HepG2 (cell line): ENCODE results near the gene HERC4. TPM values are rescaled to one million over a fixed set of nuclear protein-coding genes. Genes with fewer than 3 reads are reported as not detected.

Source experiments
- HNRNPLL ChIP-seq: fragments of 200-400 bp; formaldehyde crosslinking; IDR thresholded peaks from 2 replicates; pipeline ENCODE4 v1.6.1; 2017; ENCODE audit warnings: mild to moderate bottlenecking, low read depth, low read length; ENCODE audit not compliant: poor library complexity, severe bottlenecking
- HOXA5 ChIP-seq: sonication (generic); formaldehyde crosslinking; IDR thresholded peaks from 2 replicates; pipeline ENCODE4 v1.4.0; 2020; ENCODE audit warnings: missing genetic modification reagents
- HOXA9 ChIP-seq: sonication (generic); formaldehyde crosslinking; IDR thresholded peaks from 2 replicates; pipeline ENCODE4 v1.8.1; 2022; ENCODE audit warnings: missing genetic modification reagents, mild to moderate bottlenecking, moderate library complexity, borderline replicate concordance
- IRF2 ChIP-seq: IDR thresholded peaks from 2 replicates; pipeline ENCODE4 v1.6.1; 2018; ENCODE audit warnings: missing genetic modification reagents, missing compliant biosample characterization
- KAT2B ChIP-seq: fragments of 150-350 bp; IDR thresholded peaks from 2 replicates; pipeline ENCODE4 v1.6.1; 2014; ENCODE audit warnings: low read depth, low read length, borderline replicate concordance
- RAD21 ChIP-seq: fragments of 450-650 bp; formaldehyde crosslinking; IDR thresholded peaks from 2 replicates; pipeline ENCODE4 v1.5.0; 2020; ENCODE audit warnings: mild to moderate bottlenecking
- SP140L ChIP-seq: sonication (generic); formaldehyde crosslinking; IDR thresholded peaks from 2 replicates; pipeline ENCODE4 v1.4.0; 2020; ENCODE audit warnings: missing genetic modification reagents, borderline replicate concordance
- YY1 ChIP-seq: IDR thresholded peaks from 2 replicates; pipeline ENCODE4 v1.6.1; 2011; ENCODE audit warnings: low read length, low read depth, moderate library complexity, mild to moderate bottlenecking; ENCODE audit not compliant: insufficient read depth, insufficient replicate concordance
- ZFP36 ChIP-seq: fragments of 150-350 bp; IDR thresholded peaks from 2 replicates; pipeline ENCODE4 v1.6.1; 2018; ENCODE audit warnings: borderline replicate concordance, low read length, low read depth; ENCODE audit not compliant: partially characterized antibody
- ZFYVE20 ChIP-seq: sonication (generic); formaldehyde crosslinking; IDR thresholded peaks from 2 replicates; pipeline ENCODE4 v1.8.0; 2023; ENCODE audit warnings: low read depth, mild to moderate bottlenecking, moderate library complexity, missing genetic modification reagents, borderline replicate concordance
- ZNF282 ChIP-seq: fragments of 450-650 bp; IDR thresholded peaks from 2 replicates; pipeline ENCODE4 v1.6.1; 2018; ENCODE audit not compliant: partially characterized antibody
- ZNF501 ChIP-seq: sonication (generic); formaldehyde crosslinking; IDR thresholded peaks from 2 replicates; pipeline ENCODE4 v1.5.1; 2020; ENCODE audit warnings: mild to moderate bottlenecking, moderate library complexity, missing genetic modification reagents
- polyA plus RNA-seq, 8 experiments: library from polyadenylated mRNA; depleted of rRNA in 3 of 8; stranded (reverse) in 7 of 8; unstranded in 1 of 8; fragments of >200 nt; fragmentation: Illumina TruSeq in 4 of 8; extraction: Trizol in 4 of 8; gene quantifications; 2 replicates each; pipeline versions ENCODE4 v1.2.1 to v1.2.3, GENCODE V29; 2011 to 2016; ENCODE audit warnings: low read depth in 4 of 8, missing spikeins in 1 of 8, mixed read lengths in 1 of 8; ENCODE audit not compliant: insufficient read depth in 1 of 8
- total RNA-seq, 5 experiments: library from RNA; depleted of rRNA; stranded (reverse); fragments of >200 nt; fragmentation: Illumina TruSeq; extraction: Trizol; gene quantifications; 2 replicates each; pipeline ENCODE4 v1.2.3, GENCODE V29; 2016; ENCODE audit warnings: low read depth in 1 of 5
- TF ChIP-seq, protein P1 (sequence below): sonication (generic); formaldehyde crosslinking; IDR thresholded peaks from 2 replicates; pipeline ENCODE4 v1.5.0; 2020; ENCODE audit warnings: mild to moderate bottlenecking, missing genetic modification reagents, borderline replicate concordance
- TF ChIP-seq, protein P2 (sequence below): sonication (generic); IDR thresholded peaks from 2 replicates; pipeline ENCODE4 v1.6.1; 2016; ENCODE audit warnings: low read depth, borderline replicate concordance
- TF ChIP-seq, protein P3 (sequence below): IDR thresholded peaks from 2 replicates; pipeline ENCODE4 v1.6.1; 2012; ENCODE audit warnings: low read length, improper control_type of control experiment
- TF ChIP-seq, protein P4 (sequence below): sonication (generic); formaldehyde crosslinking; IDR thresholded peaks from 2 replicates; pipeline ENCODE4 v1.4.0; 2020; ENCODE audit warnings: missing genetic modification reagents, borderline replicate concordance

Gene HERC4
- total and polyA plus RNA-seq, 2 of the 13 experiments (the other 11 are each of a cell fraction or from before 2014, with no cell fraction given): 9.8 to 20.2 TPM

DNA sequence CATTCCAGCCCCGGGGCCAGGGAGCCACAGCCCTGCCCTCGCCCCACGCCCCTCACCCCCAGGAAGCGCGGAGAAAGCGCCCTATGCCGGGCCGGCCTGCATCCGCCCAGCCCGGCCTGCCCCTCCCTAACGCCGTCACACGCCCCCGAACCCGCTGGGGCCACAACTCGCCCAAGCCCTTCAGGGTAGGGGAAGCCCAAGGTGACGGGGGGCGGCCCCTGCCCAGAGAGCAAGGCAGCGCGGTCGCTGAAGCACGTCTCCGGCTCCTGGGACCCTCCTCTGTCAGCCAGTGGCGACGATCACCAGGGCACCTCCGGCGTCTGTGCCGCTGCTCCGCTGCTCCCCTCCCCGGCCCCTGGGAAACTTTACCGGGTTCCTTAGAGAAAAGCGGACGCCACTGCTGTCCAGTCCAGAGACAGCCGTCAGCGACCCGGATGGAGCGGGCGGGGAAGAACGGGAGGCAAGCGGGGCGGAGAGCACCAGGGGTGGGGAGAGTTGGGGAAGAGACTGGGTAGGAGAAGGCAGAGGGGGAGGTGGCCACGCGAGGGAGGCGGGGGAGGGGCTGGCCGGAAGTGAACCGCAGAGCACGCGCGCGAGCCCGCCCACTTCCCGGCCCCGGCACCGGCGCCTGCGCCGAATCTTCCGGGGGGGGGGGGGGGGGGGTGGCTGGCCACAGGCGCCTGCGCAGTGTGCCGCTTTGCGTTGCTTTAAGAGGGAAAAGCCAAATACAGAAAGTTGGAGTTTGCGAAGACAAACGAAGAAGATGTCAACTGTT, at the start of gene HERC4 (continued):
- TF ChIP-seq, protein P1, sequence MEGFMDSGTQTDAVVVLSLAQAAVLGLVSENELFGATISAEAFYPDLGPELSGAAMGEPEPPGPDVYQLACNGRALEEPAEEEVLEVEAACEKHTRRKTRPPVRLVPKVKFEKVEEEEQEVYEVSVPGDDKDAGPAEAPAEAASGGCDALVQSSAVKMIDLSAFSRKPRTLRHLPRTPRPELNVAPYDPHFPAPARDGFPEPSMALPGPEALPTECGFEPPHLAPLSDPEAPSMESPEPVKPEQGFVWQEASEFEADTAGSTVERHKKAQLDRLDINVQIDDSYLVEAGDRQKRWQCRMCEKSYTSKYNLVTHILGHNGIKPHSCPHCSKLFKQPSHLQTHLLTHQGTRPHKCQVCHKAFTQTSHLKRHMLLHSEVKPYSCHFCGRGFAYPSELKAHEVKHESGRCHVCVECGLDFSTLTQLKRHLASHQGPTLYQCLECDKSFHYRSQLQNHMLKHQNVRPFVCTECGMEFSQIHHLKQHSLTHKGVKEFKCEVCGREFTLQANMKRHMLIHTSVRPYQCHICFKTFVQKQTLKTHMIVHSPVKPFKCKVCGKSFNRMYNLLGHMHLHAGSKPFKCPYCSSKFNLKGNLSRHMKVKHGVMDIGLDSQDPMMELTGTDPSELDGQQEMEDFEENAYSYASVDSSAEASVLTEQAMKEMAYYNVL (CRISPR knock-in tag): no peak
- peak; percentile 66 for TF ChIP-seq YY1
- TF ChIP-seq, protein P2, sequence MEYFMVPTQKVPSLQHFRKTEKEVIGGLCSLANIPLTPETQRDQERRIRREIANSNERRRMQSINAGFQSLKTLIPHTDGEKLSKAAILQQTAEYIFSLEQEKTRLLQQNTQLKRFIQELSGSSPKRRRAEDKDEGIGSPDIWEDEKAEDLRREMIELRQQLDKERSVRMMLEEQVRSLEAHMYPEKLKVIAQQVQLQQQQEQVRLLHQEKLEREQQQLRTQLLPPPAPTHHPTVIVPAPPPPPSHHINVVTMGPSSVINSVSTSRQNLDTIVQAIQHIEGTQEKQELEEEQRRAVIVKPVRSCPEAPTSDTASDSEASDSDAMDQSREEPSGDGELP: peak; percentile 19; the same call in 1 of the 2 replicates
- TF ChIP-seq, protein P3, sequence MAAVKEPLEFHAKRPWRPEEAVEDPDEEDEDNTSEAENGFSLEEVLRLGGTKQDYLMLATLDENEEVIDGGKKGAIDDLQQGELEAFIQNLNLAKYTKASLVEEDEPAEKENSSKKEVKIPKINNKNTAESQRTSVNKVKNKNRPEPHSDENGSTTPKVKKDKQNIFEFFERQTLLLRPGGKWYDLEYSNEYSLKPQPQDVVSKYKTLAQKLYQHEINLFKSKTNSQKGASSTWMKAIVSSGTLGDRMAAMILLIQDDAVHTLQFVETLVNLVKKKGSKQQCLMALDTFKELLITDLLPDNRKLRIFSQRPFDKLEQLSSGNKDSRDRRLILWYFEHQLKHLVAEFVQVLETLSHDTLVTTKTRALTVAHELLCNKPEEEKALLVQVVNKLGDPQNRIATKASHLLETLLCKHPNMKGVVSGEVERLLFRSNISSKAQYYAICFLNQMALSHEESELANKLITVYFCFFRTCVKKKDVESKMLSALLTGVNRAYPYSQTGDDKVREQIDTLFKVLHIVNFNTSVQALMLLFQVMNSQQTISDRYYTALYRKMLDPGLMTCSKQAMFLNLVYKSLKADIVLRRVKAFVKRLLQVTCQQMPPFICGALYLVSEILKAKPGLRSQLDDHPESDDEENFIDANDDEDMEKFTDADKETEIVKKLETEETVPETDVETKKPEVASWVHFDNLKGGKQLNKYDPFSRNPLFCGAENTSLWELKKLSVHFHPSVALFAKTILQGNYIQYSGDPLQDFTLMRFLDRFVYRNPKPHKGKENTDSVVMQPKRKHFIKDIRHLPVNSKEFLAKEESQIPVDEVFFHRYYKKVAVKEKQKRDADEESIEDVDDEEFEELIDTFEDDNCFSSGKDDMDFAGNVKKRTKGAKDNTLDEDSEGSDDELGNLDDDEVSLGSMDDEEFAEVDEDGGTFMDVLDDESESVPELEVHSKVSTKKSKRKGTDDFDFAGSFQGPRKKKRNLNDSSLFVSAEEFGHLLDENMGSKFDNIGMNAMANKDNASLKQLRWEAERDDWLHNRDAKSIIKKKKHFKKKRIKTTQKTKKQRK: no peak
- TF ChIP-seq ZFYVE20 (CRISPR knock-in tag): no peak
- no peak for TF ChIP-seq ZNF282
- TF ChIP-seq, protein P4, sequence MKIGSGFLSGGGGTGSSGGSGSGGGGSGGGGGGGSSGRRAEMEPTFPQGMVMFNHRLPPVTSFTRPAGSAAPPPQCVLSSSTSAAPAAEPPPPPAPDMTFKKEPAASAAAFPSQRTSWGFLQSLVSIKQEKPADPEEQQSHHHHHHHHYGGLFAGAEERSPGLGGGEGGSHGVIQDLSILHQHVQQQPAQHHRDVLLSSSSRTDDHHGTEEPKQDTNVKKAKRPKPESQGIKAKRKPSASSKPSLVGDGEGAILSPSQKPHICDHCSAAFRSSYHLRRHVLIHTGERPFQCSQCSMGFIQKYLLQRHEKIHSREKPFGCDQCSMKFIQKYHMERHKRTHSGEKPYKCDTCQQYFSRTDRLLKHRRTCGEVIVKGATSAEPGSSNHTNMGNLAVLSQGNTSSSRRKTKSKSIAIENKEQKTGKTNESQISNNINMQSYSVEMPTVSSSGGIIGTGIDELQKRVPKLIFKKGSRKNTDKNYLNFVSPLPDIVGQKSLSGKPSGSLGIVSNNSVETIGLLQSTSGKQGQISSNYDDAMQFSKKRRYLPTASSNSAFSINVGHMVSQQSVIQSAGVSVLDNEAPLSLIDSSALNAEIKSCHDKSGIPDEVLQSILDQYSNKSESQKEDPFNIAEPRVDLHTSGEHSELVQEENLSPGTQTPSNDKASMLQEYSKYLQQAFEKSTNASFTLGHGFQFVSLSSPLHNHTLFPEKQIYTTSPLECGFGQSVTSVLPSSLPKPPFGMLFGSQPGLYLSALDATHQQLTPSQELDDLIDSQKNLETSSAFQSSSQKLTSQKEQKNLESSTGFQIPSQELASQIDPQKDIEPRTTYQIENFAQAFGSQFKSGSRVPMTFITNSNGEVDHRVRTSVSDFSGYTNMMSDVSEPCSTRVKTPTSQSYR (CRISPR knock-in tag): peak; percentile 86
- peak; percentile 95 for TF ChIP-seq ZNF501
- TF ChIP-seq KAT2B: no peak
- peak; percentile 25 for TF ChIP-seq IRF2 (CRISPR knock-in tag)
- no peak for TF ChIP-seq ZFP36
- TF ChIP-seq HOXA5 (CRISPR knock-in tag): no peak; the same call in 1 of the 2 replicates
- TF ChIP-seq HOXA9 (CRISPR knock-in tag): no peak
- TF ChIP-seq RAD21 (CRISPR knock-in tag): no peak; the same call in 1 of the 2 replicates
- TF ChIP-seq SP140L (CRISPR knock-in tag): 0 out of 2 replicates have a peak, but pooled peaks have one; percentile 15
- TF ChIP-seq HNRNPLL: peak; percentile 66
